Measurements from ENCODE around the gene PTPRG.

Gene PTPRG

GRCh38 chr3:62122819-62123218, 561.4 kb downstream of the PTPRG start:
- no peak for DNase-seq (ENCODE audit: low read depth)

DNA sequence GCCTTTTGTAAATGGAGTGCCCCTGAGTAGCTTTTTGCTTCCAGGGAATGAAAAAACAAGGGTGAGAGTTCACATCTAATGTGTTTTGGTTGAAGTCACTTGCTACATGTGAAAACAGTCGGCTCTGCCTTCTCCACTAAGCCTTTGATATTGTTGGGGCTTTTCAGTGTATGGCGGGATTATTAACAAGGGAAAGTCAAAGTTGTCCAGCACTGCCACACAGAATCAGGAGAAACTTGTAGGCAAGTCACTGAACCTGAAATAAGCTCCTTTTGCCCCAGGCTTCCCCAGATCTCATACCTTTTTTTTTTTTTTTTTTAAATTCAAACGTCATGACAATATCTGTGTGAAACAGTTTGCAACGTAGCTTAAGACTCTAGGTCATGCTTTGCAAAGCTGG, 564.0 kb downstream of the PTPRG start:
- DNase-seq (ENCODE audit: low read depth) = no peak

DNA sequence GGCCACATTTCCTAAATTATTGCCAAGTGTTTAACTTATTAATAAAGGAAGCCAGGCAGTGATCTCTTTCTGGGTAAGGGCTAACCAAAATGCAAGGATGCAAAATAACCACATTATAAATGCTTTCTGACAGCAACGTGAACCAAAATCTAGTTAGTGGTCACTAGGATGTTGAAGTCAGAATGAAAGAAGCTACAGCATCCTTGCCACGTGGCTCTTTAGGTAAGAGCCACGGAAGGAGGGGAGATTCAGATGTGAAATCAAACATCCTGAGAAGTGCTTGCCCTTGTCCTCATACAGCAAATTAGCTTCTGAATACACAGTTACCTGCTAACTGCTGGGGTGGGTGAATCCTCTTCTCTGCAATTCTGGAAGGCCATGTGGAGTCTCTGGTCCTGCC, 565.7 kb downstream of the PTPRG start:
- DNase-seq (ENCODE audit: low read depth) = no peak

GRCh38 chr3:62128051-62128450, 566.7 kb downstream of the PTPRG start:
- DNase-seq (ENCODE audit: low read depth) = no peak

- DNase-seq (ENCODE audit: low read depth) = no peak
Measured at GRCh38 chr3:62128681-62129080, 567.3 kb downstream of the PTPRG start.

DNA sequence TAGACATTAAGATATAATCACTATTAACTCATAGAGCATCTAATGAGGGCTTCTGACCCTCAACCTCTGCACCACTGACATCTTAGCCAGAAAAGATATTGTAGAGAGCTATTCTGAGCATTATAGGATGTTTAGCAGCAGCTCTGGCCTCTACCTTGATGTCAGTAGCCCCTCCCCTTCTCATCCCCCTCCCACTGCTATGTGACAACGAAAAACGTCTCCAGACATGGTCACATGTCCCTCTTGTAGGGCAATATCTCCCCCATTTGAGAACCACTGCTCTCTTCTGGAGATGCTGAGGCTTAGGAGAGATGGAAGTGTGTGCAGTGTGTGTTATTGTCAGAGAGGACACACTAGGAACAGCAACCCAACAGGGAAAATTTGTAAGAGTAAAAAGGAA, 569.7 kb downstream of the PTPRG start:
- no peak for DNase-seq (ENCODE audit: low read depth)

- no peak for DNase-seq (ENCODE audit: low read depth)
Measured at GRCh38 chr3:62131620-62132019, 570.2 kb downstream of the PTPRG start.

DNA sequence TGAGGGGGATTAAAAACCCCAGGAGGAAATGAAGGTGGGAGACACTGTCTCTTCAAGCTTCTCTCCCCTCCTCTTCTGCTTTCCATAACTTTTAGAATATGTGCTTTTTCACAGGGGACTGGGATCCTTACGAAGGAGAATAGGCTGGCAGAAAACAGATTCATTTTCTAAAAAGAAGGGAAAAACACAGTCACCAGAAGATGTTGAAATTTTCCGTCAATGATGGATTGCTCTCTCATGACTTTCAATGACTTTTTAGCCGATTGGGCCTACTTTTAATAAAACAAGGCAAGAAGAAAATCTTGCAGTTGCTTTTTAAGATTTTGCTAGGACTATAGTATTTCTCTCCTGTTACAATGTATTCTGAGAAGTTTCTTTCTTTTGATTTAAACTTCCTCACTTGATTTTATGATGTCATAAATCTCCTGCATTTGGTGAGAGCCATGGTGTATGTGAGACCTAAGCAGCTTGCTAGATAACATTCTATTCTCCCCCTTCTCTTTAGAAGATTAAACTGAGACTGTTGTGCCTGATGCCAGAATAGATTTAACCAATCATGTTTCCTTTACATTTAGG, 570.7 kb downstream of the PTPRG start:
- DNase-seq (ENCODE audit: low read depth) = no peak

DNA sequence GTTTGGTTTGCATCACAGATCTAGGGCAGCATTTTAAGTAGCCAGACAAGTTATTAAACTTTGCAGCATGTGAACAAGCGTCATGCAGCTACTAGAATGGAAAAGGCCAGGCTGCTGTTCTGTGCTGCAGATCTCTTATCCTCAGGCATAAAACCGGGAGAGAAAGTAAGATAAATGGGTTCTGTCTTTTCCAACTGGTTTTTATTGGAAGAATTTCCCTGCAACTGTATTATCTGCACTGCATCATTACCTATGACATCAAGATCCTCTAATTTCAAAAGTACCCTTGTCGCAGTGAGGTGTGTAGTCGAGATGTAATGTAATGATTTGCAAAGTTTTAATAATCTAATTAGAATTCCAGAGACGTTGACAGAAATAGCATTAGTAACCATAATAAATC, 571.6 kb downstream of the PTPRG start:
- DNase-seq (ENCODE audit: low read depth) = no peak

GRCh38 chr3:62134061-62134496, 572.7 kb downstream of the PTPRG start:
- no peak for DNase-seq (ENCODE audit: low read depth)

GRCh38 chr3:62135741-62136140, 574.4 kb downstream of the PTPRG start:
- DNase-seq (ENCODE audit: low read depth) = no peak

- DNase-seq (ENCODE audit: low read depth) = no peak
Measured at GRCh38 chr3:62139957-62140356, 578.6 kb downstream of the PTPRG start.

DNA sequence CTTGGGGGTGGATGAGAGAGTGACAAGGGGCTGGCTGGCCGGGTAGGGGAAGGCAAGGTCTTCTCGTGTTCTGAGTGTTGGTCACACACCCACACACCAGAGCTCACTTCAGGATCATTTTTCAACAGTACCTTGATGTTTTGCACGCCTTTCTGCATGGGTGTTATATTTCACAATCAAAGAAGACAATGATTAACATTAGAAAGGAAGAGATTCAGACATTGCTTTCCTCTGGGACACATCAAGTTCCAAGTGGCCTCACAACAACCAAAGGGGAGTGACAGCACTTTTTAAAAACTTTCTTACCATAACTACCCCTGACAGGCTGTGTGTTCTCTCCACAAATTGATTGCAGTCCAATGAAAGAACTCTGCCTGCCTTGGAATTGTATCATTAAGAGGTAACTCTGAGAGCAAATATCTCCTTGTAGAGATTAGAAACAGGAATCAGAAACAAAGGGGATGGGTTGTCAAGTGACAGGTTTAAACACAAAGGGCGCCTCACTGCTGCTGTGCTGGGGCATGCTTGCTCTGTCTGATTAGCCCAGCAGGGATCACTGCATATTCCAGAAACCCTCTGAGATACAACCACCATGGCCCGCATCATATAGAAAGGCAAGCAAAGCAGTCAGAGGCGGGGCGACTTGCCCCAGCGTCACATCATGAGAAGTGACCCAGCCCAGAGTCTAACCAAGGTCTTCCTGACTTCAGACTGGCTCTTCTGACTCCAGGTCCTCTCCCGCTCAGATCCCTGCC, 581.1 kb downstream of the PTPRG start:
- DNase-seq (ENCODE audit: low read depth) = no peak

DNA sequence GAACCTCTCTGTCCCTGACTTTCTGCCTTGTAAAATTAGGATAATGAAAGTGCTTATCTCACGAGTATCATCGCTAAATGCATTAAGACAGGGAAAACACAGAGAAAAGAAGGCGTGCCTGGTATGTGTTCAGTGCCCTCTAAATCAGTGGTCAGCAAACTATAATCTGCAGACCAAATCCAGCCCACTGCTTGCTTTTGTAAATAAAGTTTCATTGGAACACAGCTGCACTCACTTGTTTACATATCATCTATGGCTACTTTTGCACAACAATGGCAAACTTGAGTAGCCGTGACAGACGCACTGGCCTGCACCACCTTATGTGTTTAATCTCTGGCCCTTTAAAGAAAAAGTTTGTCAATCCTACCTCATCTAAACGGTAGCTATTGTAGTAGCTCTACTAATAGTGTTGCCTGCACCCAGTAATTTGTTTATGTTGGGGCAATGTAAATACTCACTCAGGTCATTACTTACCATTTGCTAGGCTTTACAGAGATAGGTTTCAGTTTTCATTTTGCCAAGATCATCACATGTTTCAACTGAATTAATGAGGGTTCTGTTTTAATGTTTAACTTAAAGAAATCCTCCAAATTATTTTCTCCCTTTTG, 582.6 kb downstream of the PTPRG start:
- no peak for DNase-seq (ENCODE audit: low read depth)

GRCh38 chr3:62144482-62144881, 583.1 kb downstream of the PTPRG start:
- DNase-seq (ENCODE audit: low read depth) = no peak

- no peak for DNase-seq (ENCODE audit: low read depth)
Measured at GRCh38 chr3:62145086-62145757, 583.9 kb downstream of the PTPRG start.

DNA sequence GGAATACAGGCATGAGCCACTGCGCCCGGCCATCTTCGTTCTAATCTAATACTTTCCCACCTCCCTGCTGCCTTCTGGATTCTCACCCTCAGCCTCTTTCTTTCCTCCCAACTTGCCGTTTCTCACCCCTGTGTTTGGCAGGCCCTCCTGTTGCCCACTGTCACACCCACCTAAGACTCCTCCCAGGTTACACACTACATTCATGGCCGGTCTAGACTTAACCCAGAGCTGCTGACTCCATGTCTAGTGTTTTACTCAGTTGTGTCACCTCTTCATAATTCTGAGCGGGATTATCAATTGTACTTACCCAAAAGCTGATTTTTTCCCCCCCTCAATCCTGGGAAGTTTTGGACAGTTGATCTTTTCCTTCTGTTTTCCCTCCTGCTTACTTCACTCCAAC, 588.2 kb downstream of the PTPRG start:
- no peak for DNase-seq (ENCODE audit: low read depth)

- no peak for DNase-seq (ENCODE audit: low read depth)
Measured at GRCh38 chr3:62149962-62150361, 588.6 kb downstream of the PTPRG start.

DNA sequence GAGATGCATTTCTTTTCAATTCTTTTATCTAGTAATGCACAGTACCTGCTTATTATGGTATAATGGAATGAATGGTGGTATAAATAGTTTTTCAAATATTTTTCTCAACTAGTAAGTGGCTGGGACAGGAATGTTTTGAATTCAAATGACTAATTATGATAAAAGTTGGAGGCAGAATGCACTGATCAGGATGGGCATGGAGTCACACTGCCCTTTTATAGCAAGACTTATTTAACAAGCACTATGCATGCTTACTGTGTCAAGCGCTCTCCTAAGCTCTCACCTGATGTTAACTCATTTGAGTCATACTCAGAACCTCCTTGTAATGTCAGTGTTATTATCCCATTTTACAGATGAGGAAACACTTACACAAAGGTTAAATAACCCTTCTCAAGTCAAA, 590.2 kb downstream of the PTPRG start:
- DNase-seq (ENCODE audit: low read depth) = no peak

- no peak for DNase-seq (ENCODE audit: low read depth)
Measured at GRCh38 chr3:62153231-62153630, 591.9 kb downstream of the PTPRG start.

DNA sequence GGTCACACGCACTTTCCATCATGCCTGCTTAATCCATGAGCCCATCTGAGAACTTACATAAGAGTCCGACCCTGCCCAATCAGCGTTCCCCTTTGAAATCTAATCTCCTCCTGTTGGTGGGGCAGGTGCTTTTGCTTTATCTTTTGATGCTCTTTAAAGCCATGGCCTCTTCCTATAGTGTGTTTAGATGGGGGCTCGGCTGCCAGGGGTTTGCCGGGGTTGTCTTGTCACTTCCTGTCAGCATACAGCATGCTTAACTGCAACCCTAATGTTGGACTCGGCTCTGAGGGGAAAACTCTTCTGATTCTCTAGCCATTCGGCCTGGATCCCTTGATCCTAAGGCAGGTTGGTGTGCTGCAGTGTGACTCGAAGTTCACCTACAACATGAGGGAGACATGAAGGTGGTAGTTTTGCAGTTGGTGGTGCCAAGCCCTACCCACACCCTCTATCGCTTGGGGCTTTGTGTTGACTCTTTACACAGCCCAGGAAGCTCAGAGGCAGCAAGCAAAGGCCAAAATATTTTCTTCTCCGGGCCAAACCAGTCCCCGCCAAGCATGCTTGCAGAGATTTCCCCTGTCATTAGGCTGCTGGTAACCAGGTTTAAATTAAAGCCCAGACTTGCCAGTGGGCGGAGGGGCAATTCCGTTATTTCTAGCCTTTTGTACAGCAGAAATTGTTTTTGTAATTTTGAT, 593.2 kb downstream of the PTPRG start:
- no peak for DNase-seq (ENCODE audit: low read depth)

- DNase-seq (ENCODE audit: low read depth) = no peak
Measured at GRCh38 chr3:62159056-62159708, 597.8 kb downstream of the PTPRG start.

Data from stimulated activated CD8-positive, alpha-beta memory T cell treated with anti-CD3 and anti-CD28 coated beads, Interleukin-15, amount 100 ng/mL, for 24 hours (primary cell).